ENCODE measurements around the gene FAF1.

DNA sequence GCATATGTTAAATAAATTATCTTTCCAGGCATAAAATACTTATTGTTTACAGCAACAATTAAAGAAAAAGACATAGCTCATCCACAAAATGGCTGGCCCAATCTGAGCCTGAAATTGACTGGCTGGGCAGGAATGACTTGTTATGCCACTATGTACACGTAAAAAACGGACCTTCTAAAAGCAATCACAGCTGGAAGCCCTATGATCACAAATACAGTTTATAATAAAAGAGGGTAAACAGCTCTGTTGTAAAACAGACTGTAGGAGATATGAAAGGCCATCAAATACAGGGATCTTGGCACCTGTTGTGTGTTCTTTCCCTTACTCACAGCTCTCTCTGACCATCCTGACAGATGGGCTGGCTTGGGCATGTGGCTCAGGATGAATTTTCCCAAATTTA lies 466.4 kb downstream of the FAF1 start:
- TF ChIP-seq, protein P1, sequence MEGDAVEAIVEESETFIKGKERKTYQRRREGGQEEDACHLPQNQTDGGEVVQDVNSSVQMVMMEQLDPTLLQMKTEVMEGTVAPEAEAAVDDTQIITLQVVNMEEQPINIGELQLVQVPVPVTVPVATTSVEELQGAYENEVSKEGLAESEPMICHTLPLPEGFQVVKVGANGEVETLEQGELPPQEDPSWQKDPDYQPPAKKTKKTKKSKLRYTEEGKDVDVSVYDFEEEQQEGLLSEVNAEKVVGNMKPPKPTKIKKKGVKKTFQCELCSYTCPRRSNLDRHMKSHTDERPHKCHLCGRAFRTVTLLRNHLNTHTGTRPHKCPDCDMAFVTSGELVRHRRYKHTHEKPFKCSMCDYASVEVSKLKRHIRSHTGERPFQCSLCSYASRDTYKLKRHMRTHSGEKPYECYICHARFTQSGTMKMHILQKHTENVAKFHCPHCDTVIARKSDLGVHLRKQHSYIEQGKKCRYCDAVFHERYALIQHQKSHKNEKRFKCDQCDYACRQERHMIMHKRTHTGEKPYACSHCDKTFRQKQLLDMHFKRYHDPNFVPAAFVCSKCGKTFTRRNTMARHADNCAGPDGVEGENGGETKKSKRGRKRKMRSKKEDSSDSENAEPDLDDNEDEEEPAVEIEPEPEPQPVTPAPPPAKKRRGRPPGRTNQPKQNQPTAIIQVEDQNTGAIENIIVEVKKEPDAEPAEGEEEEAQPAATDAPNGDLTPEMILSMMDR (IDR thresholded peaks at IDR 0.05) = no peak
- no peak for TF ChIP-seq POLR2A (IDR thresholded peaks at IDR 0.05)
